CD4-positive, alpha-beta T cell treated with Interleukin-21 for 1 hour (primary cell): ENCODE data around the gene FIG4.
A peak's percentile ranks its signal among the peaks of the same experiment; 100 is the strongest.

Experiments used
- DNase-seq: peaks from one replicate; pipeline ENCODE4 v3.0.0-alpha.2; 2020

The FIG4 gene

GRCh38 chr6:109762769-109763441 is 71.8 kb downstream of the FIG4 start:
- no peak for DNase-seq

GRCh38 chr6:109766167-109766566 is 75.1 kb downstream of the FIG4 start:
- no peak for DNase-seq

- no peak for DNase-seq
These were observed 76.9 kb downstream of the FIG4 start for GRCh38 chr6:109767961-109768360.

DNA sequence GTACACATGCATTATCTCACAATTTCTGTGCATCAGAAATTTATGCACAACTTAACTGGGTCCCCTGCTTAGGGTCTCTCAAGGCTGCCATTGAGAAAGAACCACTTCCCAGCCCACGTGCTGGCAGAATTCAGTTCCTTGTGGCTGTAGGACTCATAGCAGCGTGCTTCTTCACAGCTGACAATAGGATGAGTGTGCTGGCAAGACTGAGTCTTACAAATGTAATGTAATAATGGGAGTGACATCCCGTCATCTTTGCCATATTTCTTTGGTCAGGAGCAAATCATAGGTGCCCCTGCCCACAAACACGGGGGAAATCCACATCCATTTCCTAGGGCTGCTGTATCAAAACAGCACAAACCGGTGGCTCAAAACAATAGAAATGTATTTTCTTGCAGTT is 77.4 kb downstream of the FIG4 start:
- no peak for DNase-seq

DNA sequence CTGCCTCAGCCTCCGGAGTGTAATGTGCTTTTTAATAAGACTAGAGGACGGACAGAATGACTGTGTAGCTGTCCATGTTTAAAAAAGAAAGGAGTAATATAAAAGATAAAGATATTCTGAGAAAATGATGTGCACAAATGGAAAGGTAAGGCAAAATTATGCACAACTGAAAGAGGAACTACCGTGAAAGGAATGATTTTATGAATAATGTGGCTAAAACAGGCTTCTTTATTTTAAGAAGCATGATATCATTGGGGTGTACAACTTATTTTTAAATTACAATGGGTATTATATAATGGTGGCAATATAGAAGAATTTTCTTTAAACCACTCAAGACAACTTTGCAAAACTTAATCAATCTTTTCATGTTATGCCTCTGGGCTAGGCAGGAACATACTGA is 78.1 kb downstream of the FIG4 start:
- DNase-seq: no peak

DNA sequence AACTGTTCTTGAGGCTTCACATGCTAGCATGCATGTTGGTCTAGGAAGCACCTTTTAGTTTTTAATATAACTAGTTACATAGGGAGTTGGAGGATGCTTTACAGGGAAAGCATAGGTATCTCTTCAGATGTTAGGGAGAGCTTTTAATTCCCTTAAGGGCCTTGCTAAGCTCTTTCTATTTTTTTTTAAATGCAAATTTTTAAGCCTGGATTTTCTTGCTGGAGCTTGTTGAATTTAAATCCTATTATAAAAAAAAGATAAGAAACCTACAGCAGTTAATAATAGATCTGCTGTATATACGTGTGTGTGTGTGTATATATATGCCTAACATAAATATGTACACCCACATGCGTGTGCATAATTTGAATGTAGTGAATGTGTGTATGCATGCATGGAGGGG is 79.0 kb downstream of the FIG4 start:
- no peak for DNase-seq

GRCh38 chr6:109770779-109771178 is 79.7 kb downstream of the FIG4 start:
- DNase-seq: no peak

DNA sequence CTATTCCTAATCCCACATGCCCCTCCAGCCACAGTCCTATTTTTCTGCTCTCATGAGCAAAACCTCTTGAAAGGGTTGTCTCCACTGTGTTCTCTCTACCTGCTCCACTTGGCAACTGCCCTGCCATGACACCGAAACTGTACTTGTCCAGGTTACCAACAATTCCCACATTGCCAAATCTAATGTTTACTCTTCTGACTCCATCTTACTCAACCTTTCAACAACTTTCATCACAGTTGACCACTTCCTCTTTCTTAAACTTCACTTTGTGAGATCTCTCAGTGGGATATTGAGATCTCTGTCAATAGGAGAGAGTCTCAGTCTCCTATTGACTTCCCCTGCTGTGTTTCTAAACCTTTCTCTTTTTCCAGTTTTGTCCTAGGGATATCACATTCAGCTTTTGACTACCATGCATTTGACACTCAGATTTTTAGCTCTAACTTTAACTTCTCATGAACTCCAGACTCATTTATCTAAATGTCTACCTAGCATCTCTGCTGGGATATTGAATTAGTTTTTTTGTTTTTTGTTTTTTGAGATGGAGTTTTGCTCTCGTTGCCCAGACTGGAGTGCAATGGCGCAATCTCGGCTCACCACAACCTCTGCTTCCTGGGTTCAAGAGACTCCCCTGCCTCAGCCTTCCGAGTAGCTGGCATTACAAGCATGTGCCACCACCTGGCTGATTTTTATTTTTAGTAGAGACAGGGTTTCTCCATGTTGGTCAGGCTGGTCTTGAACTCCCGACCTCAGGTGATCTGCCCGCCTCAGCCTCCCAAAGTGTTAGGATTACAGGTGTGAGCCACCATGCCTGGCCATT is 81.1 kb downstream of the FIG4 start:
- DNase-seq: peak; percentile 3

DNA sequence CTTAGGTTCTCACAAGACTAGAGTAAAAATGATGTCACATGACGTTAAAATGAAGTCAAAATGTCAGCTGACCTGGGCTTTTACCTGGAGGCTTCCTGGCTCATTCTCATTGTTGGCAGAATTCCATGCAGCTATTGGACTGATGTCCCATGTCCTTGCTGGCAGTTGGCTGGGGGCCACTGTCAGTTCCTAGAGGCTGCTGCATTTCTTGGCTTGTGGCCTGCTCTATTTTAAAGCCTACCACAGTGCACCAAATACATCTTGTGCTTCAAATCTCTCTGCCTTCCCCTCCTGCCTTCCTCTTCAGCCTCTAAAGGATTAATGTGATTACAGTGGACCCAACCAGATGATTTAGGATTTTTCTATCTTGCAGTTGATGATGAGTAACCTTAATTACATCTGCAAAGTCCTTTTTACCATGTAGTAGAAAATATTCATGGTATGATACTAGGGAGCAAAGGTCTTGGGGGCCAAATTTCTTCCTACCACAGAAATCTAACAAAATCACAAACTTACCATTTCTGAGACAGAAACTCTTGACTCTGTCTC is 81.9 kb downstream of the FIG4 start:
- no peak for DNase-seq

DNA sequence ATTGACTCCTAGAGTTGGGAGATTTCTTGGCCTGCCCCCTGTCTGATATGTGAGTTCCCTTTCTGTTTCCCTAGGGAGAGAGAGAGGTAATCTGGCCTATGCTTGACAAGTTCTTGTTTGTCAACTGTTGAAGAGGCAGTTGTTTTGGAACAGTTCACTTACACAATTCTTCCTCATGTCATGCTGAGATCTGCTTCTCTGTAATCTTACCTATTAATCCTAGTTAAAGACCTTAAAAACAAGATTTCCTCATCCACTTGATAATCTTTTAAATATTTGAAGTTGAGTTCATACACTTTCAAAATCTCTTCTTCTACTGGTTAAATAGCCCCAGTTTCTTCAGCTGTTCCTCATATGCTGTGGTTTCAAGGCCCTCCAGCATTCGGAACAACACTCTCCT is 89.9 kb downstream of the FIG4 start:
- no peak for DNase-seq

DNA sequence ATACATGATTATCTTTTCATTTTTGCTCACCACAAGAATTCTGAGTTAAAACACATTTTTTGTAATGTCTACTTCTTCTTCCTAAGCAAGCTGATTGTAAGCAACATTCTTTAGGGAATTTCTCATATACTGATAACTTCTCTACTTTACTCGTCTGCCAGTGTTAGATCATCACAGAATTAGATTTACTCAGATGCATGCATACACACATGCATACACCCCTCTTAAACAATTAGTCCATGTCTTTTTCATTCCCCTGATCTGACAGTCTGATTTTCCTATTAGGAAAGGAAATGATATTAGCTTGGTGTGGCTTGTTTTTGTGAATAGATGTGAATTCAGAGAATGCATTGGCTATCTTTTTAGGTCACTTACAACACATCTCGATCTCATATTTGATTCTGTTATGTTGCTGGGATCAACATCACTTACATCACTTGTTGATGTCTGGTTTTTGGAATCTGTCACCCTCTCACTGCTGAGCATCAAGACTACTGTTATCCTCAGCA is 91.4 kb downstream of the FIG4 start:
- DNase-seq: no peak

DNA sequence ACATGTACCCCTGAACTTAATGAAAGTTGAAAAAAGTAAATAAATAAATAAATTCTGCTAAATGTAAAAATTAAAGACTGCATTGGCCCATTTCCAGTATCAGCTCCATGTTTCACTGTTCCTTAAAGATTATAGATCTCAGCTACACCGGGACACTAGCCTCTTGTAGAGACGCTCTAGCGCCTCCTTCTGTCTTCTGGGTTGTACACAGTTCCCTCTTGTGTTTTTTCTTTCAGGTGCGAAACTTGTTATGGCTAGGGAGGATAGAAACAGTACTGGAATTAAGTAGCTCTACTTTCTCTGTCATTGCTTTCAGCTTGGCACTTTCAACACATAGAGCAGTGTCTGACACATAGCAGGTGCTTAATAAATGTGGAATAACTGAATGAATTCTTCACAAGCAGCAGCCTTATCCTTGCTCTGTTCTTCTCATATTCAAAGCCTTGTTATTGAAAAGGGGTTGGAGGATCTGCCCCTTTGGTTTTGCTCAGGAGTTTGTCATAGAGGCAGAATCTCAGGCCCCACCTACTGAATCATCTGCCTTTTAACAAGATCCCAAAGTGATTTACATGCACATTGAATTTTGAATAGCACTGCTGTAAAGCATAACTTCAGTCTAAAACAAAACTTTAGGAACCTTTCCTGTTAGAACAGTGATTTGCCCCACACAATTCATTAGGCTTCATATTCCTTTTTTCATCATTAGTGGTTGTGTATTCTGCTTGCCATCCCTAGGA is 92.3 kb downstream of the FIG4 start:
- peak; percentile 1 for DNase-seq

DNA sequence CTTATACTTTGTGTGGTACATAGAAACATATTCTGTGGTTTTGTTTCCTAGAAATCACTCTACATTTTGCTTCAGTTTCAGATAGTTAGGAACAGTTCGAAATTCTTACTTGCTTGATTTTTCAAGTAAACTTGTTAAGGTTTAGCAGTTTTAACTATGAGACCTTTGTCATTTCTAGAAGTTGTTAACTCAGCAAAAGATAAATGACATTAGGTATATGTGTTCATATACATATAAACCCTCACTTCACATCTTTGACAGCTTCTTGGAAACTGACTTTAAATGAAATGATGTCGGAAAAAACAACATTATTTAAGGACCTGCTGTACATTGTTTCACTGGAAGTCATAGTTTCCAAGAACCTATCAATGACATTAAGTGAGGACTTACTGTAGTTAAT is 96.2 kb downstream of the FIG4 start:
- DNase-seq: no peak

GRCh38 chr6:109788687-109789086 is 97.6 kb downstream of the FIG4 start:
- DNase-seq: no peak

DNA sequence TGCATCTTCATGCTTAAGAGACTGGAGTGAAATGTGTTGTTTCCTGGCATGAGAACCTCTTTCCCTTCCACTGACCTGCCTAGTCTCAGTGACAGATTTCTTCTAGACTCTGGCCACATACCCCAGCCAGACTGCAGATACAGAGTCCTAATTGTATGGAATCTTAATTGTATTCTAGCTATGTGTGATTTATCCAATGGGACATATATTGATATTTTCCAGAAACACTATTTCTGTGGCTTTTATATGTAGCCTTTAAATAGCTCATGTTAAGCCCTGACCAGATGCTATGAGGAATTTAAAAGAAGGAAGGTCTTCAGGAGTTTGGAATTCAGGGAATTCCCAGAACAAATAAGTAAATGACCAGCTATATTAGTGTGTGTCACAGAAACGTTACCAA is 99.0 kb downstream of the FIG4 start:
- no peak for DNase-seq

GRCh38 chr6:109791301-109791700 is 100.2 kb downstream of the FIG4 start:
- DNase-seq: no peak

DNA sequence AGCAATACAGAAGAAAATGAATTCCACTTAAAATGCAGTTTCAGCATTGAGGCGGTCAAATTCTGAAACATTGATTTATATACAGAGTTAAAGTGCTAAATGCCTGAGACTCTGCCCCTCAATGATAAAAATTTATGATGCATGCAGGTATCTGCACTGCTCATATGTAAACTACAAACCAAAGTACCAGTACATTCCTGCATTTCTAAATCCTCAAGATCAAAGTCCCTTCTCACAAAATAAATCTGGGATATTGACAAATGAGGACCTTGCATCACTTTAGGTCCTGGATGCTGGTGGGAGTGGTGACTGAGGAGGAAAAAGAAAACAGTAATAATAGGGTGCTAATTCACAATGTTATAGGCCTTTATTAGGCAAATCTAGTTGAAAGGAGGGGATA is 101.9 kb downstream of the FIG4 start:
- no peak for DNase-seq

GRCh38 chr6:109793792-109794191 is 102.7 kb downstream of the FIG4 start:
- no peak for DNase-seq

DNA sequence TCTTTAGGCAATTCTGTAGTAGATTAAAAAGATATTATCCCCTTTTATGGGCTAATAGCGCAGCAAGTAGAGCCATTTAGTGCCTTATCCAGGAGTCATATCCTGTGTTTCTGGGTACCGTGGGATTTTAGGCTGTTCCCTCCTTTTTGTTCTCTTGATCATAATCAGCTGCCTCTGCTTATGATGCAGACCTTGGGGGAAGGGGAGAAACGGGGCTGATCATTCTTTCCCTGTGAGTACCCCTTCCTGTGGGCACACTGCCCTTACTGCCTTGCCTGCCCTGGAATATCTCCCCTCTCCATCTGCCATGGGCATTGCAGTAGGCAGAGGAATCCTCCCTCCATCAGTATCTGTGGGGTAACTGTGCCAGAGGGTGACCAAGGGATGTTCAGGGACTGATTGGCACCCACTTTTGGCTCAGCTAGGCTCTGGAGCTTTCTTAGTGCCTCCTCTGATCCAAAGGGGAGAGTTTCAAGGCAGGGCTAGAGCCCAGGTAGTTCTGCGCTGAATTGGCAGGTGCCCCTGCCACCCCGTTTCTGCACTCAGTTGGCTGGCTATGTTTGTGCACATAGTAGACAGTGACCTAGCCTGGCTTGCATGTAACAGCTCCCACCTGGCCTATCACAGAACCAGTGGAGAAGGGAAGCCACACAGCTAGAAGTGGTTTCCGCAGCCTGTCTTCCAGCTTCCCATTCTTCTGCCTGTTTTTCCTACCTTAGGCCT is 103.3 kb downstream of the FIG4 start:
- no peak for DNase-seq

GRCh38 chr6:109795994-109796555 is 105.0 kb downstream of the FIG4 start:
- DNase-seq: no peak

GRCh38 chr6:109799129-109799528 is 108.0 kb downstream of the FIG4 start:
- no peak for DNase-seq

- no peak for DNase-seq
These were observed 108.6 kb downstream of the FIG4 start for GRCh38 chr6:109799664-109800063.
